K562 (cell line): ENCODE data around the gene ADAT2.

Source experiments
- ELF1 ChIP-seq: fragments of 200-800 bp; sonication (Bioruptor generic); IDR thresholded peaks from 2 replicates; pipeline ENCODE4 v1.6.1; 2016; ENCODE audit warnings: missing genetic modification characterization, missing compliant biosample characterization
- EZH2 ChIP-seq: IDR thresholded peaks from 2 replicates; pipeline ENCODE4 v1.6.1; 2012; ENCODE audit warnings: low read depth, mild to moderate bottlenecking, inconsistent platforms, low read length, borderline replicate concordance
- JUNB ChIP-seq: fragments of 450-650 bp; formaldehyde crosslinking; conservative IDR thresholded peaks from 2 replicates; pipeline ENCODE4 v1.4.0; 2020; ENCODE audit warnings: mild to moderate bottlenecking
- ZNF263 ChIP-seq: sonication (generic); formaldehyde crosslinking; IDR thresholded peaks from 2 replicates; pipeline ENCODE4 v1.8.0; 2022; ENCODE audit warnings: mild to moderate bottlenecking, missing genetic modification reagents, borderline replicate concordance

DNA sequence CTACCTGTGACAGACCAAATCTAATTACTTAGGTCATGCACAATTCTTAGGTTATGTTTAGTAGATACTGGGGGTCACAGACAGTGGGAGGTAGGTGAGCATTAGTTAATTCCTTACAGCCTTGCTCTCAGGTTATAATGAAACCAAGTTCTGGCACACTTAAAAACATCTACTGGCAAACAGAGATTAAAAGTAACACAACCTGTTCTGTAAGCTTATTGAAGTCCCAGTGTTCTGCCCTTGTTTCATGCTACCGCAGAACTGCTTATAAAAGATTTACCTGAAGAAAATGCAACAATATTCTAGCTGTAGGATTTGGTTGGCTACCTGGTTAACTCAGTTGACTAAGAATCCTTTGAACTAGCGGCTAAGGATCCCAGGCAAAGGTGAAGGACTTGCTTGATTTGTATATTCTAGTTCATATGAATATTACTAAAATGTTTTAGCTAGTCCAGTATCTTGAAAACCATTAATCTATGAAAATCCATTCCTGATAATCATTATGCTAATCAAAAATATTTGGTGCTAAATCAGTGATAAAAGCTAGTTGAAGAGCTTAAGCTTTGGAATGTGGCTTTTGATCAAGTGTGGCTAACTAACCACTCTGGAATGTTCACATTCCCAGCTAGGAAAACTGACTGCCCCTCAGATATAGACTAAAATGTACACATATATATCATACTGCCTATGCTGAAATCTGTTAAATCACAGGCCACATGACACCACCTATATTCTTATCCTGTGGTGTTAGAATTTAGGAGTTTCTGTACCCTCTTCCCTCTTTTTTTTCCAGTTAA lies 7.3 kb upstream of the ADAT2 start:
- TF ChIP-seq JUNB (CRISPR knock-in tag) (no peak), ELF1 (no peak), ZNF263 (CRISPR knock-in tag) (no peak), EZH2 (no peak)
